ENCODE measurements around the gene HPDL. TPM values are rescaled to one million over a fixed set of nuclear protein-coding genes. Genes with fewer than 3 reads are reported as not detected.

The HPDL gene
- total and polyA plus RNA-seq, 2 of the 4 experiments (the other 2 are of a cell fraction): 0.54 to 1.1 TPM

- no peak for ATAC-seq (ENCODE audit: low read depth)
- Histone ChIP-seq H3K36me3 (ENCODE audit: control insufficient read depth, insufficient read depth, low read length) (no peaks in the 10 kb centered on the region), H3K27ac (ENCODE audit: insufficient read depth, low read length) (no peak overlapping the region), H3K4me2 (ENCODE audit: low read depth, low read length) (no peak overlapping the region), H3K9ac (ENCODE audit: low read depth, low read length) (no peak overlapping the region), H2BK20ac (ENCODE audit: low read depth, low read length) (no peak overlapping the region), H3K9me1 (ENCODE audit: insufficient read depth, low read length) (peaks cover 3% of the 10 kb centered on the region; the same call in 1 of the 2 replicates), H2AFZ (replicated peaks; ENCODE audit: low read length, poor library complexity) (no peak overlapping the region), H4K91ac (ENCODE audit: insufficient read depth, low read depth, low read length) (no peak overlapping the region), H2BK120ac (ENCODE audit: low read depth, low read length) (no peak overlapping the region), H2AK9ac (replicated peaks; ENCODE audit: low read depth, low read length, poor library complexity) (no peak overlapping the region), H3K56ac (ENCODE audit: extremely low read depth, insufficient read depth, low read length) (no peak overlapping the region), H3K18ac (ENCODE audit: low read depth, low read length) (no peak overlapping the region), H3K4me3 (ENCODE audit: insufficient read depth, low read depth, low read length) (no peak overlapping the region), H3K4ac (ENCODE audit: low read depth, low read length) (no peak overlapping the region), H2BK15ac (ENCODE audit: low read depth, low read length) (no peak overlapping the region), H4K20me1 (ENCODE audit: insufficient read depth, low read length) (no peaks in the 10 kb centered on the region), H4K5ac (ENCODE audit: low read depth, low read length) (no peak overlapping the region), H2BK5ac (ENCODE audit: low read depth, low read length, poor library complexity, severe bottlenecking) (no peak overlapping the region), H3K4me1 (ENCODE audit: control insufficient read depth, insufficient read depth, low read length) (no peaks in the 10 kb centered on the region), H3K9me3 (ENCODE audit: control insufficient read depth, insufficient read depth, low read length) (no peaks in the 10 kb centered on the region), H3K14ac (replicated peaks; ENCODE audit: low read depth, low read length) (no peak overlapping the region), H3K23ac (ENCODE audit: low read depth, low read length) (no peak overlapping the region), H3K79me1 (ENCODE audit: low read depth in 1 of 2, low read length in 2 of 2) (no peaks in the 10 kb centered on the region), H2AK5ac (ENCODE audit: low read depth, low read length) (no peak overlapping the region), H3K27me3 (ENCODE audit: control insufficient read depth, insufficient read depth, low read length) (no peaks in the 10 kb centered on the region), H4K8ac (ENCODE audit: low read depth in 2 of 2, low read length in 2 of 2) (no peak overlapping the region)
- dilution Hi-C loops (cut with HindIII; ENCODE audit: low sequenced_read_pairs, unreplicated experiment): no loop called here
- 81% methylated on average over 2 of the region's 8 CpGs; no CpG with 5 or more reads in 1 of the 2 experiments for WGBS, 2 experiments (ENCODE audit: extremely low coverage in 2 of 2, insufficient read length in 1 of 2)
- in situ Hi-C loops (cut with MboI; ENCODE audit: low sequenced_read_pairs): no loop called here
- intact Hi-C loops (cut with micrococcal nuclease): no loop called here
- POLR2A ChIA-PET (ENCODE audit: unreplicated experiment): interaction anchor here (1.2 kb wide), 1 partner anchor 279 kb away, joined by 4 read pairs; no protein-coding TSS in a partner anchor
- TF ChIP-seq BHLHE40 (IDR thresholded peaks at IDR 0.05; ENCODE audit: low read depth, low read length) (no peak), MXI1 (IDR thresholded peaks at IDR 0.05; ENCODE audit: borderline replicate concordance, low read depth, low read length) (no peak), MAZ (IDR thresholded peaks at IDR 0.05; ENCODE audit: borderline replicate concordance, low read depth, low read length) (no peak), SMC3 (IDR thresholded peaks at IDR 0.05; ENCODE audit: low read depth, low read length) (no peak), FOS (IDR thresholded peaks at IDR 0.05; ENCODE audit: low read depth, low read length) (no peak), RFX5 (IDR thresholded peaks at IDR 0.05; ENCODE audit: low read depth, low read length) (no peak), ELK1 (IDR thresholded peaks at IDR 0.05; ENCODE audit: borderline replicate concordance, low read depth, low read length) (no peak), CEBPB (IDR thresholded peaks at IDR 0.05; ENCODE audit: low read depth, low read length) (no peak), USF2 (IDR thresholded peaks at IDR 0.05; ENCODE audit: low read depth, low read length) (no peak), POLR2A (IDR thresholded peaks at IDR 0.05; ENCODE audit: low read depth, low read length) (no peak), RCOR1 (IDR thresholded peaks at IDR 0.05; ENCODE audit: insufficient replicate concordance, low read length) (no peak), MAFK (IDR thresholded peaks at IDR 0.05; ENCODE audit: low read depth, low read length) (no peak), CHD1 (IDR thresholded peaks at IDR 0.05; ENCODE audit: low read depth, low read length) (no peak), NFE2L2 (IDR thresholded peaks at IDR 0.05; ENCODE audit: low read depth, low read length) (no peak)
- BruUV-seq (replicated peaks): no TSS peak
- CTCF ChIA-PET: interaction anchor here (1.5 to 7.2 kb wide), 3 partner anchors 279 to 284 kb away, joined by 7 to 53 read pairs (median 9); no protein-coding TSS in a partner anchor
- no peak for DNase-seq
Observed at GRCh38 chr1:45297666-45298356, 28.9 kb upstream of the HPDL start.

Data from IMR-90 (cell line).